ENCODE data around the gene ARHGDIG.

The ARHGDIG gene

GRCh38 chr16:268141-269053 is 12.0 kb upstream of the ARHGDIG start:
- Histone ChIP-seq H3K4ac (ENCODE audit: low read length) (no peak overlapping the region), H4K91ac (ENCODE audit: low read depth, low read length, poor library complexity) (no peak overlapping the region), H3K36me3 (replicated peaks in 1 of 2; ENCODE audit: control insufficient read depth in 2 of 2, insufficient read depth in 2 of 2, low read length in 2 of 2) (peaks cover 14 to 25% of the 10 kb centered on the region in 2 donors), H3K27me3 (ENCODE audit: control insufficient read depth in 3 of 3, insufficient read depth in 3 of 3, low read depth in 1 of 3, low read length in 3 of 3) (peaks cover 0 to 11% (median 0%) of the 10 kb centered on the region in 3 experiments), H2AFZ (ENCODE audit: low read length) (no peak overlapping the region), H4K8ac (ENCODE audit: low read depth, low read length) (peak overlapping the region; percentile 8), H3K4me2 (ENCODE audit: insufficient read depth, low read length, poor library complexity, severe bottlenecking) (no peak overlapping the region), H3K79me1 (ENCODE audit: low read depth, low read length) (peaks cover 3% of the 10 kb centered on the region), H3K18ac (ENCODE audit: low read length) (peak overlapping the region; percentile 83), H2BK12ac (ENCODE audit: low read length) (no peak overlapping the region), H3K23ac (ENCODE audit: low read depth, low read length, poor library complexity) (peak overlapping the region; percentile 83), H3K9ac (ENCODE audit: low read depth, low read length, poor library complexity) (peak overlapping the region; percentile 45), H3K27ac (replicated peaks; ENCODE audit: low read length) (no peak overlapping the region), H2BK15ac (ENCODE audit: low read length) (no peak overlapping the region), H3K9me3 (replicated peaks in 1 of 2; ENCODE audit: control insufficient read depth in 2 of 2, insufficient read depth in 1 of 2, low read depth in 1 of 2, low read length in 2 of 2) (peaks cover 0 to 4% of the 10 kb centered on the region in 2 donors), H2AK5ac (ENCODE audit: low read depth, low read length) (peak overlapping the region; percentile 70), H3K4me1 (ENCODE audit: control insufficient read depth in 2 of 2, insufficient read depth in 1 of 2, low read depth in 1 of 2, low read length in 2 of 2) (peaks cover 0 to 2% of the 10 kb centered on the region in 2 donors), H3K4me3 (ENCODE audit: low read length in 2 of 2) (peak overlapping the region in 1 of 2 donors; percentile 68), H2BK120ac (ENCODE audit: low read depth, low read length) (no peak overlapping the region), H3K14ac (ENCODE audit: low read length) (peak overlapping the region; percentile 82), H2BK5ac (ENCODE audit: low read length) (peak overlapping the region; percentile 53)
- DNase-seq (ENCODE audit: low spot score) = no peak
- no CpG with 5 or more reads among the region's 40 CpGs for WGBS, 2 donors (ENCODE audit: extremely low coverage in 2 of 2, insufficient read length in 2 of 2, insufficient replicate concordance in 1 of 2)

- peak overlapping the region; percentile 66 for H3K4ac ChIP-seq (ENCODE audit: low read length)
- H3K9ac ChIP-seq (ENCODE audit: low read depth, low read length, poor library complexity) = peak overlapping the region; percentile 21
- no peak overlapping the region for H3K4me3 ChIP-seq (ENCODE audit: low read length in 2 of 2)
- no peak overlapping the region for H4K8ac ChIP-seq (ENCODE audit: low read depth, low read length)
- no peak overlapping the region for H2BK15ac ChIP-seq (ENCODE audit: low read length)
- peak overlapping the region; percentile 83 for H3K18ac ChIP-seq (ENCODE audit: low read length)
- peaks cover 0 to 15% (median 2%) of the 10 kb centered on the region in 3 experiments for H3K27me3 ChIP-seq (ENCODE audit: control insufficient read depth in 3 of 3, insufficient read depth in 3 of 3, low read depth in 1 of 3, low read length in 3 of 3)
- H2BK12ac ChIP-seq (ENCODE audit: low read length) = no peak overlapping the region
- H3K4me1 ChIP-seq (ENCODE audit: control insufficient read depth in 2 of 2, insufficient read depth in 1 of 2, low read depth in 1 of 2, low read length in 2 of 2) = peaks cover 0 to 2% of the 10 kb centered on the region in 2 donors
- H3K36me3 ChIP-seq (replicated peaks in 1 of 2; ENCODE audit: control insufficient read depth in 2 of 2, insufficient read depth in 2 of 2, low read length in 2 of 2) = peaks cover 7 to 17% of the 10 kb centered on the region in 2 donors
- no peak overlapping the region for H2BK120ac ChIP-seq (ENCODE audit: low read depth, low read length)
- H2AFZ ChIP-seq (ENCODE audit: low read length) = no peak overlapping the region
- no peak for DNase-seq (ENCODE audit: low spot score)
- H4K91ac ChIP-seq (ENCODE audit: low read depth, low read length, poor library complexity) = peak overlapping the region; percentile 7
- WGBS, 2 donors (ENCODE audit: extremely low coverage in 2 of 2, insufficient read length in 2 of 2, insufficient replicate concordance in 1 of 2) = no CpG with 5 or more reads among the region's 24 CpGs
- peak overlapping the region; percentile 75 for H3K14ac ChIP-seq (ENCODE audit: low read length)
- peak overlapping the region; percentile 70 for H2AK5ac ChIP-seq (ENCODE audit: low read depth, low read length)
- no peak overlapping the region for H2BK5ac ChIP-seq (ENCODE audit: low read length)
- H3K27ac ChIP-seq (replicated peaks; ENCODE audit: low read length) = no peak overlapping the region
- H3K9me3 ChIP-seq (replicated peaks in 1 of 2; ENCODE audit: control insufficient read depth in 2 of 2, insufficient read depth in 1 of 2, low read depth in 1 of 2, low read length in 2 of 2) = peaks cover 0 to 4% of the 10 kb centered on the region in 2 donors
- peaks cover 3% of the 10 kb centered on the region for H3K79me1 ChIP-seq (ENCODE audit: low read depth, low read length)
- no peak overlapping the region for H3K4me2 ChIP-seq (ENCODE audit: insufficient read depth, low read length, poor library complexity, severe bottlenecking)
- peak overlapping the region; percentile 89 for H3K23ac ChIP-seq (ENCODE audit: low read depth, low read length, poor library complexity)
Observed at GRCh38 chr16:269061-269796, 11.2 kb upstream of the ARHGDIG start.

GRCh38 chr16:270381-271255 is 9.8 kb upstream of the ARHGDIG start:
- Histone ChIP-seq H3K9me3 (replicated peaks in 1 of 2; ENCODE audit: control insufficient read depth in 2 of 2, insufficient read depth in 1 of 2, low read depth in 1 of 2, low read length in 2 of 2) (peaks cover 0 to 4% of the 10 kb centered on the region in 2 donors), H3K14ac (ENCODE audit: low read length) (no peak overlapping the region), H2BK15ac (ENCODE audit: low read length) (peak overlapping the region; percentile 75), H4K91ac (ENCODE audit: low read depth, low read length, poor library complexity) (peak overlapping the region; percentile 72), H3K27ac (replicated peaks; ENCODE audit: low read length) (no peak overlapping the region), H2BK12ac (ENCODE audit: low read length) (no peak overlapping the region), H3K9ac (ENCODE audit: low read depth, low read length, poor library complexity) (peak overlapping the region; percentile 30), H3K4me2 (ENCODE audit: insufficient read depth, low read length, poor library complexity, severe bottlenecking) (no peak overlapping the region), H3K4me1 (ENCODE audit: control insufficient read depth in 2 of 2, insufficient read depth in 1 of 2, low read depth in 1 of 2, low read length in 2 of 2) (peaks cover 4 to 7% of the 10 kb centered on the region in 2 donors), H3K36me3 (replicated peaks in 1 of 2; ENCODE audit: control insufficient read depth in 2 of 2, insufficient read depth in 2 of 2, low read length in 2 of 2) (peaks cover under 1 to 3% of the 10 kb centered on the region in 2 donors), H3K23ac (ENCODE audit: low read depth, low read length, poor library complexity) (peak overlapping the region; percentile 73), H2AFZ (ENCODE audit: low read length) (no peak overlapping the region), H3K79me1 (ENCODE audit: low read depth, low read length) (peaks cover 3% of the 10 kb centered on the region), H3K4me3 (ENCODE audit: low read length in 2 of 2) (no peak overlapping the region), H2BK5ac (ENCODE audit: low read length) (peak overlapping the region; percentile 39), H2AK5ac (ENCODE audit: low read depth, low read length) (peak overlapping the region; percentile 86), H3K4ac (ENCODE audit: low read length) (no peak overlapping the region), H3K27me3 (ENCODE audit: control insufficient read depth in 3 of 3, insufficient read depth in 3 of 3, low read depth in 1 of 3, low read length in 3 of 3) (peaks cover 3 to 27% (median 14%) of the 10 kb centered on the region in 3 experiments), H4K8ac (ENCODE audit: low read depth, low read length) (no peak overlapping the region), H2BK120ac (ENCODE audit: low read depth, low read length) (no peak overlapping the region), H3K18ac (ENCODE audit: low read length) (peak overlapping the region; percentile 80)
- WGBS, 2 donors (ENCODE audit: extremely low coverage in 2 of 2, insufficient read length in 2 of 2, insufficient replicate concordance in 1 of 2) = no CpG with 5 or more reads among the region's 34 CpGs
- no peak for DNase-seq (ENCODE audit: low spot score)
